Measurements from ENCODE around the gene OR8J3.
"Not testable (repeated sequence)": the region's sequence is repeated elsewhere in the genome, so short reads cannot be mapped to it uniquely, and the experiment has no call there.

The OR8J3 gene

GRCh38 chr11:56160217-56160616, 20.2 kb upstream of the OR8J3 start, which contains the start of gene OR8K5:
TSS of gene OR8K5 (minus strand) at chr11:56160317. CDS start at chr11:56160317, 0 bp downstream.
- no peak for DNase-seq (ENCODE audit: low read depth, low spot score)
- no peak within 1 kb of the TSS for H3K4me3 ChIP-seq (ENCODE audit: low read depth, low read length)
- ChIA-PET CTCF (no interaction called here), POLR2A (no interaction called here)
- TF ChIP-seq CTCF (IDR thresholded peaks at IDR 0.05; ENCODE audit: insufficient read depth, low read length, missing control alignments), result no peak

GRCh38 chr11:56152333-56152732, 12.3 kb upstream of the OR8J3 start:
- ChIA-PET CTCF (no interaction called here), POLR2A (no interaction called here)
- no peak for TF ChIP-seq CTCF (IDR thresholded peaks at IDR 0.05; ENCODE audit: insufficient read depth, low read length, missing control alignments)
- no peak overlapping the region for H3K4me3 ChIP-seq (ENCODE audit: low read depth, low read length)
- no peak for DNase-seq (ENCODE audit: low read depth, low spot score)

GRCh38 chr11:56151376-56151775, 11.4 kb upstream of the OR8J3 start:
- H3K4me3 ChIP-seq (ENCODE audit: low read depth, low read length), result no peak overlapping the region
- CTCF ChIA-PET, result no interaction called here
- no peak for DNase-seq (ENCODE audit: low read depth, low spot score)
- POLR2A ChIA-PET, result no interaction called here
- TF ChIP-seq CTCF (IDR thresholded peaks at IDR 0.05; ENCODE audit: insufficient read depth, low read length, missing control alignments), result no peak

- DNase-seq (ENCODE audit: low read depth, low spot score); CTCF ChIA-PET; POLR2A ChIA-PET; H3K4me3 ChIP-seq (ENCODE audit: low read depth, low read length): not testable (repeated sequence)
Measured at GRCh38 chr11:56143681-56144080, 3.7 kb upstream of the OR8J3 start.

- POLR2A ChIA-PET, result no interaction called here
- H3K4me3 ChIP-seq (ENCODE audit: low read depth, low read length), result no peak within 1 kb of the TSS
- DNase-seq (ENCODE audit: low read depth, low spot score), result no peak
- no peak for TF ChIP-seq CTCF (IDR thresholded peaks at IDR 0.05; ENCODE audit: insufficient read depth, low read length, missing control alignments)
- CTCF ChIA-PET, result no interaction called here
Measured at GRCh38 chr11:56122073-56122472, 17.9 kb downstream of the OR8J3 start, which contains the start of gene OR8H3. TSS of gene OR8H3 (plus strand) at chr11:56122373. CDS start at chr11:56122373, 0 bp downstream.

- ChIA-PET CTCF (no interaction called here), POLR2A (no interaction called here)
- H3K4me3 ChIP-seq (ENCODE audit: low read depth, low read length), result no peak within 1 kb of the TSS
- TF ChIP-seq CTCF (IDR thresholded peaks at IDR 0.05; ENCODE audit: insufficient read depth, low read length, missing control alignments), result no peak
- DNase-seq (ENCODE audit: low read depth, low spot score), result no peak
Measured at GRCh38 chr11:56103210-56103737, 36.7 kb downstream of the OR8J3 start, which contains the start of gene OR8H2. TSS of gene OR8H2 (plus strand) at chr11:56103687. CDS start at chr11:56105043, 1,356 bp downstream.

GRCh38 chr11:56093008-56093407, 47.0 kb downstream of the OR8J3 start, which contains the start of gene OR8I2:
TSS of gene OR8I2 (plus strand) at chr11:56093308. CDS start at chr11:56093308, 0 bp downstream.
- no peak for TF ChIP-seq CTCF (IDR thresholded peaks at IDR 0.05; ENCODE audit: insufficient read depth, low read length, missing control alignments)
- CTCF ChIA-PET, result no interaction called here
- POLR2A ChIA-PET, result no interaction called here
- no peak for DNase-seq (ENCODE audit: low read depth, low spot score)
- H3K4me3 ChIP-seq (ENCODE audit: low read depth, low read length), result no peak within 1 kb of the TSS
